H9 (cell line): Measurements from ENCODE around the gene AFF2. TPM values are rescaled to one million over a fixed set of nuclear protein-coding genes. Genes with fewer than 3 reads are reported as not detected.

ENCODE experiments used
- DNase-seq: peaks from one replicate; pipeline ENCODE4 v3.0.0-alpha.2; 2017
- H2AFZ ChIP-seq: one replicate; pipeline ENCODE4 v1.6.1; 2013; ENCODE audit warnings: mild to moderate bottlenecking, low read length, control low read depth, moderate library complexity
- H2AK5ac ChIP-seq: 2 replicates; pipeline ENCODE4 v1.6.1; 2013; ENCODE audit warnings: low read length, control low read depth, mixed read lengths; ENCODE audit not compliant: insufficient read length
- H2BK120ac ChIP-seq: one replicate; pipeline ENCODE4 v1.6.1; 2013; ENCODE audit warnings: low read depth, mild to moderate bottlenecking, low read length, control low read depth, inconsistent platforms; ENCODE audit not compliant: poor library complexity, severe bottlenecking
- H2BK12ac ChIP-seq: 2 replicates; pipeline ENCODE4 v1.6.1; 2013; ENCODE audit warnings: low read length, control low read depth, mixed read lengths, low read depth; ENCODE audit not compliant: insufficient read length
- H2BK15ac ChIP-seq: 2 replicates; pipeline ENCODE4 v1.6.1; 2013; ENCODE audit warnings: low read depth, low read length, control low read depth
- H2BK20ac ChIP-seq: one replicate; pipeline ENCODE4 v1.6.1; 2013; ENCODE audit warnings: low read depth, mild to moderate bottlenecking, low read length, control low read depth, inconsistent platforms; ENCODE audit not compliant: poor library complexity, severe bottlenecking
- H2BK5ac ChIP-seq: 2 replicates; pipeline ENCODE4 v1.6.1; 2013; ENCODE audit warnings: low read length, control low read depth, mixed read lengths; ENCODE audit not compliant: insufficient read length
- H3K14ac ChIP-seq: 2 replicates; pipeline ENCODE4 v1.6.1; 2013; ENCODE audit warnings: low read length, control low read depth; ENCODE audit not compliant: insufficient read depth
- H3K18ac ChIP-seq: 2 replicates; pipeline ENCODE4 v1.6.1; 2013; ENCODE audit warnings: low read depth, mild to moderate bottlenecking, mixed read lengths, low read length, control low read depth; ENCODE audit not compliant: insufficient read length
- H3K23ac ChIP-seq: 2 replicates; pipeline ENCODE4 v1.6.1; 2013; ENCODE audit warnings: low read length, control low read depth, mixed read lengths, low read depth; ENCODE audit not compliant: insufficient read length
- H3K23me2 ChIP-seq: 2 replicates; pipeline ENCODE4 v1.6.1; 2013; ENCODE audit warnings: low read depth, mild to moderate bottlenecking, mixed read lengths, low read length, control low read depth; ENCODE audit not compliant: insufficient read length, poor library complexity, severe bottlenecking
- H3K27ac ChIP-seq: 2 replicates; pipeline ENCODE4 v1.5.1; 2013; ENCODE audit warnings: low read length, control low read depth, mixed read lengths, low read depth; ENCODE audit not compliant: insufficient read length
- H3K27me3 ChIP-seq: 2 replicates; pipeline ENCODE4 v1.6.1; 2013; ENCODE audit warnings: low read length, control low read depth, inconsistent platforms; ENCODE audit not compliant: insufficient read depth
- H3K4ac ChIP-seq: 2 replicates; pipeline ENCODE4 v1.6.1; 2013; ENCODE audit warnings: low read depth, mild to moderate bottlenecking, control low read depth, inconsistent platforms, low read length, moderate library complexity
- H3K4me1 ChIP-seq: 2 replicates; pipeline ENCODE4 v1.6.1; 2013; ENCODE audit warnings: low read length, control low read depth, inconsistent platforms; ENCODE audit not compliant: insufficient read depth
- H3K4me2 ChIP-seq: 2 replicates; pipeline ENCODE4 v1.6.1; 2013; ENCODE audit warnings: low read length, control low read depth, mixed read lengths; ENCODE audit not compliant: insufficient read length, insufficient read depth
- H3K56ac ChIP-seq: 2 replicates; pipeline ENCODE4 v1.6.1; 2013; ENCODE audit warnings: low read depth, mild to moderate bottlenecking, mixed read lengths, low read length, control low read depth; ENCODE audit not compliant: insufficient read length
- H3K79me1 ChIP-seq: 2 replicates; pipeline ENCODE4 v1.6.1; 2013; ENCODE audit warnings: low read depth, mild to moderate bottlenecking, moderate library complexity, low read length, control low read depth, inconsistent platforms; ENCODE audit not compliant: insufficient read depth, poor library complexity, severe bottlenecking
- H3K79me2 ChIP-seq: 2 replicates; pipeline ENCODE4 v1.6.1; 2013; ENCODE audit warnings: low read length, control low read depth, inconsistent platforms; ENCODE audit not compliant: insufficient read depth
- H3K9ac ChIP-seq: 2 replicates; pipeline ENCODE4 v1.6.1; 2013; ENCODE audit warnings: low read length, control low read depth, mixed read lengths; ENCODE audit not compliant: insufficient read length; ENCODE audit errors: extremely low read depth
- H3K9me3 ChIP-seq: one replicate; pipeline ENCODE4 v1.6.1; 2013; ENCODE audit warnings: low read depth, low read length, inconsistent platforms; ENCODE audit not compliant: control insufficient read depth
- H3T11ph ChIP-seq: one replicate; pipeline ENCODE4 v1.6.1; 2013; ENCODE audit warnings: mild to moderate bottlenecking, low read length, control low read depth, inconsistent platforms
- H4K20me1 ChIP-seq: one replicate; pipeline ENCODE4 v1.6.1; 2013; ENCODE audit not compliant: control insufficient read depth, insufficient read length, insufficient read depth
- H4K5ac ChIP-seq: 2 replicates; pipeline ENCODE4 v1.6.1; 2013; ENCODE audit warnings: low read depth, mild to moderate bottlenecking, mixed read lengths, low read length, control low read depth; ENCODE audit not compliant: insufficient read length
- H4K8ac ChIP-seq: replicated peaks from 2 replicates; pipeline ENCODE4 v1.6.1; 2013; ENCODE audit warnings: low read length, control low read depth, mixed read lengths, low read depth; ENCODE audit not compliant: insufficient read length
- H4K91ac ChIP-seq: 2 replicates; pipeline ENCODE4 v1.6.1; 2013; ENCODE audit warnings: low read depth, mild to moderate bottlenecking, moderate library complexity, mixed read lengths, low read length, control low read depth; ENCODE audit not compliant: insufficient read length
- H3K27ac Mint-ChIP-seq, 3 experiments: 2 replicates in 2 of 3; 3 replicates in 1 of 3; pipeline ENCODE4 v1.8.0; 2020 to 2021; ENCODE audit warnings: mixed read lengths in 3 of 3, mild to moderate bottlenecking in 1 of 3, moderate library complexity in 1 of 3
- H3K27me3 Mint-ChIP-seq: 2 replicates; pipeline ENCODE4 v1.8.0; 2021; ENCODE audit warnings: low read depth, mild to moderate bottlenecking, moderate library complexity, mixed read lengths
- H3K36me3 Mint-ChIP-seq, 3 experiments: 2 replicates in 2 of 3; 3 replicates in 1 of 3; pipeline ENCODE4 v1.8.0; 2020 to 2021; ENCODE audit warnings: low read depth in 3 of 3, mixed read lengths in 3 of 3; ENCODE audit not compliant: insufficient read depth in 1 of 3
- H3K4me1 Mint-ChIP-seq, 2 experiments: 2 replicates each; pipeline ENCODE4 v1.8.0; 2020; ENCODE audit warnings: mixed read lengths in 2 of 2
- H3K4me3 Mint-ChIP-seq, 2 experiments: 2 replicates in 1 of 2; 3 replicates in 1 of 2; pipeline ENCODE4 v1.8.0; 2020 to 2021; ENCODE audit warnings: mild to moderate bottlenecking in 2 of 2, mixed read lengths in 2 of 2, moderate library complexity in 1 of 2
- H3K9me3 Mint-ChIP-seq, 2 experiments: 2 replicates in 1 of 2; 3 replicates in 1 of 2; pipeline ENCODE4 v1.8.0; 2020; ENCODE audit warnings: mild to moderate bottlenecking in 2 of 2, mixed read lengths in 2 of 2, moderate library complexity in 1 of 2
- WGBS: extraction: QIAGEN DNeasy Blood & Tissue Kit; methylation state at CpG from one replicate; pipeline ENCODE4 v1.1.7; 2013; ENCODE audit warnings: missing lambda C conversion rate, low lambda C conversion rate, mixed read lengths; ENCODE audit not compliant: insufficient read length; ENCODE audit errors: extremely low coverage; 5-methylcytosine and 5-hydroxymethylcytosine counted together
- total RNA-seq: library from RNA; stranded (reverse); gene quantifications from 2 replicates; pipeline ENCODE4 v1.2.1, GENCODE V29; 2021
- TF ChIP-seq, protein P1 (sequence below): fragments of 200-600 bp; sonication (generic); conservative IDR thresholded peaks from 3 replicates; pipeline ENCODE4 v1.8.0; 2021; ENCODE audit warnings: antibody characterized with exemption, mild to moderate bottlenecking

The AFF2 gene
- total RNA-seq, 1 experiment from 2014 or later = 14.6 TPM

DNA sequence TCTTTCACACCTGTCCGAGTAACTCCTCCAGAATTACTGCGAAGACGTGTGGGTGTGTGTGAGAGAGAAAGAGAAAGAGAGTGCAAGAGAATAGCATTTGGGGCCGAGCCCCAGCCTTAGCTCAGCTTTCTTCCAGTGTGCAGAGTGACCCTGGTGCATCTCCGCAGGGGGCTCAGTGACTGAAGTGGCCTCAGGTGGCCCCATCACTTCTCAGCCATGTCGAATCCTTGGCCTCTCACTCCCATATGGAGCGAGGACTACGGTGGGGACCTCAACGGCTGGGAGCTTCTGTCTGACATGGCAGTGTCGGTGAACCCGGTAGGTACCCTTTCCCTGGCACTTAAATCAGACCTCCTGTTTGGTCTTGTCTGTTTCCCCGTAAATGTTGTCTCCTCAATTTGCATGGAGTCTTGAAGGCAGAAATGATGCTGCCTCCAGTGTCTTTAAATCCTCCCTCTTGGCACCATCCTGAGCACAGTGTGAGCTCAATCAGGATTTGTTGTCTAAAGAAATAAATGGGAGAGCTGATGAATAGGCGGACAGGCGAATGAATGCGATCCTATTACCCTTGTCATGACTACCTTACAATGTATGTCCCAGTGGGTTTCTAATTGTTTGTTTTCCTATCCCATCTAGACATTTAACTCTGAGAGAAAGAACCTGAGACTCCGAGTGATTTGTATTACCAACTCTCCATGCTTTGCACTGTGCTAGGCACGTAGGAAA is 305.9 kb downstream of the AFF2 start:
- H2BK5ac ChIP-seq = no peak overlapping the region

More for the DNA sequence above, 305.9 kb downstream of the AFF2 start:
- H4K8ac ChIP-seq = no peak overlapping the region
- peaks cover 22 to 29% of the 10 kb centered on the region in 2 experiments for H3K4me1 Mint-ChIP-seq
- no peak overlapping the region for H2AFZ ChIP-seq
- no peak overlapping the region for H2AK5ac ChIP-seq
- H3K27ac ChIP-seq = no peak overlapping the region
- H3K4me3 Mint-ChIP-seq = peak overlapping the region in 1 of 2 experiments; percentile 73; a peak in 3 of 5 replicates
- H3K27me3 ChIP-seq = no peaks in the 10 kb centered on the region
- no peaks in the 10 kb centered on the region; the same call in 1 of the 2 replicates for H3K4me1 ChIP-seq
- no peak overlapping the region for H4K91ac ChIP-seq
- TF ChIP-seq, protein P1, sequence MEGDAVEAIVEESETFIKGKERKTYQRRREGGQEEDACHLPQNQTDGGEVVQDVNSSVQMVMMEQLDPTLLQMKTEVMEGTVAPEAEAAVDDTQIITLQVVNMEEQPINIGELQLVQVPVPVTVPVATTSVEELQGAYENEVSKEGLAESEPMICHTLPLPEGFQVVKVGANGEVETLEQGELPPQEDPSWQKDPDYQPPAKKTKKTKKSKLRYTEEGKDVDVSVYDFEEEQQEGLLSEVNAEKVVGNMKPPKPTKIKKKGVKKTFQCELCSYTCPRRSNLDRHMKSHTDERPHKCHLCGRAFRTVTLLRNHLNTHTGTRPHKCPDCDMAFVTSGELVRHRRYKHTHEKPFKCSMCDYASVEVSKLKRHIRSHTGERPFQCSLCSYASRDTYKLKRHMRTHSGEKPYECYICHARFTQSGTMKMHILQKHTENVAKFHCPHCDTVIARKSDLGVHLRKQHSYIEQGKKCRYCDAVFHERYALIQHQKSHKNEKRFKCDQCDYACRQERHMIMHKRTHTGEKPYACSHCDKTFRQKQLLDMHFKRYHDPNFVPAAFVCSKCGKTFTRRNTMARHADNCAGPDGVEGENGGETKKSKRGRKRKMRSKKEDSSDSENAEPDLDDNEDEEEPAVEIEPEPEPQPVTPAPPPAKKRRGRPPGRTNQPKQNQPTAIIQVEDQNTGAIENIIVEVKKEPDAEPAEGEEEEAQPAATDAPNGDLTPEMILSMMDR = no peak
- H3K9me3 ChIP-seq = peaks cover 60% of the 10 kb centered on the region
- no peak overlapping the region for H3T11ph ChIP-seq
- no peak overlapping the region for H3K4ac ChIP-seq
- no peak overlapping the region for H3K18ac ChIP-seq
- no peak overlapping the region for H3K23ac ChIP-seq
- peaks cover 65 to 72% of the 10 kb centered on the region in 2 experiments for H3K9me3 Mint-ChIP-seq
- no peak overlapping the region for H2BK15ac ChIP-seq
- H3K27ac Mint-ChIP-seq = peak overlapping the region in 1 of 3 experiments; percentile 76; a peak in 1 of 7 replicates
- H4K20me1 ChIP-seq = no peaks in the 10 kb centered on the region
- no peak overlapping the region for H3K4me2 ChIP-seq
- no peaks in the 10 kb centered on the region; a peak in 1 of 7 replicates for H3K36me3 Mint-ChIP-seq
- no peak overlapping the region for H3K56ac ChIP-seq
- no peak overlapping the region for H2BK12ac ChIP-seq
- no peaks in the 10 kb centered on the region for H3K23me2 ChIP-seq
- H3K9ac ChIP-seq = no peak overlapping the region
- peaks cover 2% of the 10 kb centered on the region; the same call in 1 of the 2 replicates for H3K27me3 Mint-ChIP-seq
- WGBS = no CpG with 5 or more reads among the region's 17 CpGs
- no peak for DNase-seq
- H3K79me2 ChIP-seq = no peaks in the 10 kb centered on the region
- H3K79me1 ChIP-seq = no peaks in the 10 kb centered on the region
- H4K5ac ChIP-seq = no peak overlapping the region
- H2BK120ac ChIP-seq = no peak overlapping the region
- H2BK20ac ChIP-seq = no peak overlapping the region
- H3K14ac ChIP-seq = no peak overlapping the region; the same call in 1 of the 2 replicates
